HS-5 (cell line): ENCODE data around the gene ASTN2.
"Not testable (repeated sequence)": the region's sequence is repeated elsewhere in the genome, so short reads cannot be mapped to it uniquely, and the experiment has no call there.

Experiments
- DNase-seq: peaks from one replicate; pipeline ENCODE4 v3.0.0-alpha.2; 2012; ENCODE audit warnings: low read depth

Gene ASTN2

GRCh38 chr9:116697362-116697761 lies 717.5 kb downstream of the ASTN2 start:
- DNase-seq = no peak

GRCh38 chr9:116695438-116695837 lies 719.4 kb downstream of the ASTN2 start:
- DNase-seq = no peak

- no peak for DNase-seq
Observed at GRCh38 chr9:116694785-116695291, 720.0 kb downstream of the ASTN2 start.

DNA sequence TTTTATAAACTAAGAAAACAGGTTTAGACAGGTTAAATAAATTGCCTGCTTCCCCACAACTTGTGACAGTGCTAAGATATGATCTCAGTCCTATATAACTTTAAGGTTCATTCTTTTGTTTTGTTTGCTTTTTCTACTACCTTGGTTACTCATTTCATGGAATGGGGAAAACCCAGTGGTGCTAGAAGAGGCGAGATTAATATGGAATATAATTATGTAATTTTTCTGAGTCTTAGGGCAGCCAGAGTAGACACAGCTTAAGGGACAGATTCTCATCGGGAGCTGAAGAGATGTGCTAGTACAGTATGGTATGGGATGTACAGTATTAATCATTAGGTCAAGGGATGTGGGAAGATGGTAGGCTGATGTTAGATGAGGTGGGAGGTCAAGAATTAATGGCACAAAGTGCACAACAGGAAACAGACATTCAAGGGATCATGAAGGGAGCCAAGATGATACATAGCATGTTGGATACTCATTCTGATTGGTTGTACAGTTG lies 721.6 kb downstream of the ASTN2 start:
- no peak for DNase-seq

- DNase-seq = no peak
Observed at GRCh38 chr9:116692616-116693015, 722.2 kb downstream of the ASTN2 start.

GRCh38 chr9:116691607-116692006 lies 723.2 kb downstream of the ASTN2 start:
- DNase-seq = no peak

DNA sequence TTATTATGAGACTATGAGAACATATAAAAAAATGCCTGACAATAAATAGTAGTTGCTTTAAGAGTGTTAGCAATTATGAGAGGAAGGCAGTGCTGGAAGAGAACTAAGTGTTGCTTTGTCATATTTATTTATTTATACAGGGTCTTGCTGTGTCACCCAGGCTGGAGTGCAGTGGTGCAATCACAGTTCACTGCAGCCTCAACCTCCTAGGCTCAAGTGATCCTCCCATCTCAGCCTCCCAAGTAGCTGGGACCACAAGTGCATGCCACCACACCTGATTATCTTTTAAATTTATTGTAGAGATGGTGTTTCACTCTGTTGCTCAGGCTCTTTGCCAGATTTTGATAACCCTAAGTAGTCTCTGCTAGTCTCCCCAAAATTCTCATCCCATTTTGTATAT lies 724.1 kb downstream of the ASTN2 start:
- DNase-seq = not testable (repeated sequence)

DNA sequence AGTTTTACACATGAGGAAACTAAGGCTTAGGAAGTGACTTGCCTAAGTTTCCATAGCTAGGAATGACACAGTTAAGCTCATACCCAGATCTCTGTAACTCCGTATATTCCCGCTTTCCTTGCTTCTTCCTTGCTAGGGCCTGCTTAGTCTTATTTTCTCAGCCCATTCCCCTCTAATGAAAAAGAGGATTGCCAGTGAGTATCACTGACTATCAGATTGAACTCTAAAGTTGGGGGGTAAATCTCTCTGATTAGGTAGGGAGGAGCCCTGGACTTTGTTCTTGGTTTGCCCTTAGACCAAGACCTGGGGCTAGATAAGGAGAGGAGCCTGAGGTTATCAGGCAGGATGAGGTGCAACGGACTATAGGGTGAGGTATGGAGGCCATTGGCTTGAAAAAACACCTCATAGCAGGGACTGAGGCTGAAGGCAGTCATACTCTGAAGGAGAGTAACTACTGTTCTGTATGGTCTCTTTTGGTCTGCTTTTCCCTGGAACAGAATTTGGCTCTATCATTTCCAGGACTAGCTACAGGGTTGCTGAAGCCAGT lies 725.3 kb downstream of the ASTN2 start:
- no peak for DNase-seq

- DNase-seq = no peak
Observed at GRCh38 chr9:116688806-116689485, 725.9 kb downstream of the ASTN2 start.

DNA sequence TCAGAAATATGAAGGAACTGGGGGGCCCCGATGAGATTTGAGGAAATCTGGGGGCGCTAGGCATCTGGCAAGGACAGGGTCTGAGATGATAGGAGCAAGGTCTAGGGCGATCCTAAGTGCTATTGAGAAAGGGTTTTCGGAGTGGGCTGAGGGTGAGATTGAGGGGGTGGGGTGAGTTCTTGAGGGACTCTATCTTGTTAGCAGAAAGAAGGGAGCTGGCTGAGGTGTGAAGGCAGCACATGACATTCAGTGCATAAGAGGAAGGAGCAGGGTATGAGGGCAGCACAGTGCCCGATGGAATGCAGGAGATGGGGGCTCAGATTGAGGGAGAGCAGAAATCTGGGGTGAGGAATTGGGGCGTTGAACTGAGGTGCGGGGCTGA lies 727.1 kb downstream of the ASTN2 start:
- no peak for DNase-seq

DNA sequence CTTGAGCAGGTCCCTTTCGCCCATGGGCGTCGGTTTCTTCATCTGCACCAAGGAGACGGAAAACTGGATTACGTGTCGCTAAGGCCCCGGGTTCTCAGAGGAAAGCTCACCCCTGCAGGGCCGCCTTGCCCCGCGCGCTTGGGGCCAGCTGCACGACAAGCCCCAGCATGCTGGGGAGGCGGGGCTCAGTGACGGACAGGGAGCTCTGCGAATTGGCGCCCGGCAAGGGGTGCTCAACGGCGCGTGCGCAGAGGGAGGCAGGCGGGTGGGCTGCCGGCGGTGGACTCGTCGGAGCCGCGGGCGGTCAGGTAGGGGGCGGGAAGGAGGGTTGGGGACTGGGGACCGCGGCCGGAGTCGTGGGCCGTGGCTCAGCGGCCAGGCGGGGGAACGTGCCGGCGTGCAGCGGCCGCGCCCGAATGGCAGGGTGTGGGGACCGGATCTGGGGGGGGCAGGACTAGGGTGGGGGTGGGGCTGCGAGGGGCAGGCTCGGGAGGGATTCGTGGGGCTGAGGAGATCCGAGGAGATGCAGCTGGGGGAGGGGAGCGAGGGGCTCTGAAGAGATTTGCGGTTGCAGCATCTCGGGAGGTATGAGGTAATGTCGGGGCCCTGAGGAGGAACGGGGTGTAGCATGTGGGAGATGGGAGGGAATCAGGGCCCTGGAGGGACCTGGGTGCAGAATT lies 727.6 kb downstream of the ASTN2 start, which contains the start of gene TRIM32:
Gene TRIM32 (plus strand): TSS at position 232 of the 680 bp plus-strand sequence. CDS start 10,438 bp downstream, outside the sequence.
- peak; percentile 44 for DNase-seq

DNA sequence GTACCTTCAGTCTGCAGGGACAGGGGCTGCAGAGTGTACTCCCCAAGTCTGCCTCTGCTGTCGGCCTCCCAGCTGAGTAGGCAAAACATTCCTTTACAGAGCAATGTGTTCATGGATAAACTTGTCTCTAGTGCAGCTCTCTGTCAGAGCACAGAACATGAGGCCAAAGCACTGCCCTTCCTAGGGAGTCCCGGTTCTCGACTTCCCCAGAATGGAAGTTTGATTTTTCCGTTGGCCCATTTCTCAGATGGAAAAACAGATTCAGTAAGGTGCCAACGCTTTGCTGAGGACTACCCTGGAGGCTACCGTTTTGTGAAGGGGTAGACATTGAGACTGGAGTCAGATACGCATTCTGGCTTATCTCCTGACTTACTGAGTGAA lies 728.2 kb downstream of the ASTN2 start:
- DNase-seq = no peak

DNA sequence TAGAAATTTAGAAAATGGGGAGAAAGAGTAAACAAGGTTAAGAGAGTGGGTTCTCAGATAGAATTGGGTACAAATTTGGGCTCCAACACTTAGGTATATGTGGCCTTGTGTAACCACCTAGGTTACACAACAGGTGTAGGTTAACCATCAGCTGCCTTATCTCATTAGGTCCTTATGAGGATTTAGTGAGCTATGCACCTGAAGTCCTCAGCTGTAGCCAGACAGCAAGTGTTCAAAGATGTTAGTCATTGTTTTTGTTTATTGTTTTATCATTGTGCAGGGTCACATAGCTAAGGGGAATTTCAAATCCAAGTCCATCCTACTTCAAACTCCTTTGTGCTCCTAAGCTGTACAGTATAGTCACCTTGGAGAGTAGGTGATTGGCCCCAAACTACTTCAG lies 728.7 kb downstream of the ASTN2 start:
- no peak for DNase-seq

GRCh38 chr9:116685166-116685565 lies 729.7 kb downstream of the ASTN2 start:
- DNase-seq = no peak

- DNase-seq = no peak
Observed at GRCh38 chr9:116683535-116683934, 731.3 kb downstream of the ASTN2 start.

GRCh38 chr9:116674210-116674980 lies 740.5 kb downstream of the ASTN2 start:
- DNase-seq = no peak

DNA sequence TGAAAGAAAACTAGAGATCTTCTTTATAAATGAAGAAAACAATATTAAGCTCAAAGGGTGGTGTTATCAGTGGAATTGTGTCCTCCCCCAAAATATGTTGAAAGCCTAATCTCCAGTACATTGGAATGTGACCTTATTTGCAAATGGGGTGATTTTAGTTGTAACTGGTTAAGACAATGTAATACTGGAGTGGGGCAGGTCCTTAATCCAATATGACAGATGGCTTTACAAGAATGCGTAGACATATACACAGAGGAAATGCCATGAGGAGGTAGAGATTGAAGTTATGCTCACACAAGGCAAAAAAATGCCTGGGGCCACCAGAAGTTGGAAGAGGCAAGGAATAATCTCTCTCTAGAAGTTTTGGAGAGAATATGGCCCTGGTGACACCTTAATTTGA lies 741.5 kb downstream of the ASTN2 start:
- DNase-seq = no peak

DNA sequence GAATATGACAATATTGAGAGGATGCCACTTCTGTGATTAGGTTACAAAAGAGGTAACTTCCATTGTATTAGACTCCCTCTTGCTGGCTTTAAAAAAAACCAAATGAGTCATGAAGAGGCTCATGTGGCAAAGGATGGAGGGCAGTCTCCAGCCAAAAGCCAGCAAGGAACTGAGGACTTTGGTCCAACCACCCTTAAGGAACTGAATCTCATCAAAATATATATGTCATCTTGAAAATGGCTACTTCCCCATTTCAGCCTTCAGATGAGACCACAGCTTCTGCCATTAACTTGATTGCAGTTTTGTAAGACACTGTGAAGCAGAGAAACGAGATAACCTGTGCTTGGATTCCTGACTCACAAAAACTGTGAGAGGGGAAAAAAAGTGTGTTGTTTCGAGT lies 743.3 kb downstream of the ASTN2 start:
- no peak for DNase-seq

DNA sequence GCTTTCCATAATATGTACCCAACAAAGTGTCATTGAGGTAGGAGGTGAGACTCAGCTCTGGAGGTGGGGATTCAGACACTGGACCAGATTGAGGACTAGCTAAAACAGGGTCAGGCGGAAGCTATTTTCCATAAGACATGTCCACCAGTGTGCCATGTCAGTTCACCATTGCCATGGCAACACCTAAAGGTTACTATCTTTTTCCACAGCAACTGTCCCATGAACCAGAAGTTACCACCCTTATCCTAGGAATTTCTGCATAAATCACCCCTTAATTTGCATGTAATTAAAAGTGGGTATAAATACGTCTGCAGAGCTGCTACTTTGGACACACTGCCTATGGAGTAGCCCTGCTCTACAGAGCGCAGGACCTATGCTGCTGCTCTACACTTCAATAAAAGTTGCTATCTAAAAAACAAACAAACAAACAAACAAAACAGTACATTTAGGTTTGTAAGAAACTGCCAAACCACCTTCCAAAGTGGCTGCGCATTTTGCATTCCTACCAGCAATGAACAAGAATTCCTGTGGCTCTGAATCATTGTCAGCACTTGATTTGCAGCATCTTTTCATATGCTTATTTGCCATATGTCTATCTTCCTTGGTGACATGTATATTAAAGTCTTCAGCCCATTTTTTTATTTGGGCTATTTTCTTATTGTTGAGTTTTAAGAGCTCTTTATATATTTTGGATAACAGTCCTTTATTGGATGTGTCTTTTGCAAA lies 745.7 kb downstream of the ASTN2 start:
- no peak for DNase-seq

DNA sequence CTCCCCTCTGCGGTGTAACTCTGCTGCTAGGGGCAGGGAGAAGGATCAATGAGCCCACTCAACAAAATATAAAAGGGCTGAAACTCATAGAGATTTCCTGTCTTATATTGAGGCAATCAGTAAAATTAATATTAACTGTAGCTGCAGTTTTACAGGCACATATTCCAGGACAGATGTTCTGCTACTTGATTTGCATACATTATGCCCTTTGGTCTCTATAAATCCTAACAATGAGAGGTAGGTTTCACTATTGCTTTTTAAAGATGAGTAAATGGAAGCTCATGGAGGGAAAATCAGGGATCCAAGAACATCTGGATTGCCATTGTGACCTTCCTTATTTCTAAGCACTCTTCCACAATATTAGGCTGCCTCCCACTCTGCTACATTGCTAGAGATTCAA lies 751.3 kb downstream of the ASTN2 start:
- no peak for DNase-seq

GRCh38 chr9:116662646-116663310 lies 752.1 kb downstream of the ASTN2 start:
- no peak for DNase-seq
